Glutamatergic neuron (in vitro differentiated cells): ENCODE measurements around the gene TMED6. TPM values are rescaled to one million over a fixed set of nuclear protein-coding genes. Genes with fewer than 3 reads are reported as not detected.

Experiments used
- DNase-seq: peaks from one replicate; pipeline ENCODE4 v3.0.0; 2022
- H3K27ac Mint-ChIP-seq: one replicate; pipeline ENCODE4 v1.8.0; 2020; ENCODE audit warnings: mild to moderate bottlenecking, mixed read lengths, inconsistent platforms; ENCODE audit not compliant: unreplicated experiment
- H3K27me3 Mint-ChIP-seq: one replicate; pipeline ENCODE4 v1.8.0; 2020; ENCODE audit warnings: mild to moderate bottlenecking, moderate library complexity, mixed read lengths, inconsistent platforms; ENCODE audit not compliant: unreplicated experiment
- H3K36me3 Mint-ChIP-seq: one replicate; pipeline ENCODE4 v1.8.0; 2020; ENCODE audit warnings: mild to moderate bottlenecking, mixed read lengths, inconsistent platforms; ENCODE audit not compliant: unreplicated experiment
- H3K4me1 Mint-ChIP-seq: one replicate; pipeline ENCODE4 v1.8.0; 2020; ENCODE audit warnings: mild to moderate bottlenecking, low read depth, mixed read lengths, inconsistent platforms; ENCODE audit not compliant: unreplicated experiment
- H3K4me3 Mint-ChIP-seq: one replicate; pipeline ENCODE4 v1.8.0; 2020; ENCODE audit warnings: mild to moderate bottlenecking, mixed read lengths, inconsistent platforms; ENCODE audit not compliant: unreplicated experiment
- H3K9me3 Mint-ChIP-seq: one replicate; pipeline ENCODE4 v1.8.0; 2020; ENCODE audit warnings: mild to moderate bottlenecking, moderate library complexity, mixed read lengths, inconsistent platforms; ENCODE audit not compliant: unreplicated experiment
- CTCF ChIP-seq: fragments of 200-600 bp; sonication (generic); IDR thresholded peaks from one replicate; pipeline ENCODE4 v1.5.0; 2021; ENCODE audit not compliant: partially characterized antibody, unreplicated experiment
- total RNA-seq: library from RNA; stranded (reverse); fragmentation: NEBNext Ultra II Directional; extraction: Animal tissue kit (Norgen Biotek cat#: 25700); gene quantifications from one replicate; pipeline ENCODE4 v1.2.1, GENCODE V29; 2021; ENCODE audit not compliant: unreplicated experiment

Gene TMED6
- total RNA-seq, 1 donor from 2014 or later = not detected

GRCh38 chr16:69321080-69321479, 30.5 kb downstream of the TMED6 start:
- H3K27me3 Mint-ChIP-seq = peaks cover 6% of the 10 kb centered on the region
- peaks cover 4% of the 10 kb centered on the region for H3K9me3 Mint-ChIP-seq
- DNase-seq = no peak
- no peak overlapping the region for H3K4me3 Mint-ChIP-seq
- peaks cover 10% of the 10 kb centered on the region for H3K36me3 Mint-ChIP-seq
- no peak overlapping the region for H3K27ac Mint-ChIP-seq
- TF ChIP-seq CTCF = no peak
- H3K4me1 Mint-ChIP-seq = peaks cover 3% of the 10 kb centered on the region

- peaks cover 7% of the 10 kb centered on the region for H3K4me1 Mint-ChIP-seq
- peaks cover 10% of the 10 kb centered on the region for H3K36me3 Mint-ChIP-seq
- H3K27me3 Mint-ChIP-seq = peaks cover 6% of the 10 kb centered on the region
- no peak overlapping the region for H3K4me3 Mint-ChIP-seq
- peaks cover 7% of the 10 kb centered on the region for H3K9me3 Mint-ChIP-seq
- DNase-seq = no peak
- no peak overlapping the region for H3K27ac Mint-ChIP-seq
- no peak for TF ChIP-seq CTCF
Measured at GRCh38 chr16:69320740-69321073, 30.9 kb downstream of the TMED6 start.

DNA sequence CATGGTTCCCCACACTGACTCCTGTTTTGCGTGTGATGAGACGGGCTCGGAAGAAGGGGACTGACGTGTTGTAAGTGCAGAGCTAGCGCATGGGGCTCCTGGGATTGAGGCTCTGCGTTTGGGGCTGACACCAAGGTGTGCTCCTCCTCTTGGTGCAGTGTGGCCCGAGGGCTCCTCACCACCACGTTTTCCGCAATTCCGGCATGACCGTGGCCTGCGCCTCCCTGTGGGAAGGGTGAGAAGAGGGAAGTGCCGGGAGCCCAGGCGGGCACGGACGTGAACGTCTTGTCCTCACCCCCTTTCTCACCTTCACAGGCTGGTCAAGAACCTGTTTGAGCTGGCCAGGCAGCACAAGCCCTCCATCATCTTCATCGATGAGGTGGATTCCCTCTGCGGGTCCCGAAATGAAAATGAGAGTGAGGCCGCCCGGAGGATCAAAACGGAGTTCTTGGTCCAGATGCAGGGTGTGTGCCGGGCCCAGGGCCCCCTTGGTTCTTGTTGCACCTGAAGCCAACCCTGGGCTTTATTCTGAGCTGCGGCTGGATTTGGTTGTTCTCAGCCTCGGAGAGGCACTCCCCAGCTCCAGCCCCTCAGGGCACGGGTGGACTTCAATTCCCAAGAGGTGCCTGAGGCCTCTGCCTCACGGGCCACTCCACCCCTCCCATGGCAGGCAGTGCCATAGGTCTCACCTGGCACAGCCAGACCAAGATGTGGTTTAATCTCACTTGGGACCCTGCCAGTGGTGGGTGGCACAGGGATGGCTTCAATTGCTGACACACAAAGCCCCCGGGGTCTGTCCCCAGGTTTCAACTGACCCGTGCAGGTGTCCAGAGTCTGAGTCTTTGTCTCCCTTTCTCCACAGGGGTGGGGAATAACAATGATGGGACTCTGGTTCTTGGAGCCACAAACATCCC, 31.5 kb downstream of the TMED6 start:
- H3K27me3 Mint-ChIP-seq = peaks cover 6% of the 10 kb centered on the region
- H3K9me3 Mint-ChIP-seq = peaks cover 7% of the 10 kb centered on the region
- H3K4me3 Mint-ChIP-seq = no peak overlapping the region
- H3K27ac Mint-ChIP-seq = no peak overlapping the region
- DNase-seq = no peak
- peaks cover 10% of the 10 kb centered on the region for H3K36me3 Mint-ChIP-seq
- H3K4me1 Mint-ChIP-seq = peaks cover 8% of the 10 kb centered on the region
- no peak for TF ChIP-seq CTCF

DNA sequence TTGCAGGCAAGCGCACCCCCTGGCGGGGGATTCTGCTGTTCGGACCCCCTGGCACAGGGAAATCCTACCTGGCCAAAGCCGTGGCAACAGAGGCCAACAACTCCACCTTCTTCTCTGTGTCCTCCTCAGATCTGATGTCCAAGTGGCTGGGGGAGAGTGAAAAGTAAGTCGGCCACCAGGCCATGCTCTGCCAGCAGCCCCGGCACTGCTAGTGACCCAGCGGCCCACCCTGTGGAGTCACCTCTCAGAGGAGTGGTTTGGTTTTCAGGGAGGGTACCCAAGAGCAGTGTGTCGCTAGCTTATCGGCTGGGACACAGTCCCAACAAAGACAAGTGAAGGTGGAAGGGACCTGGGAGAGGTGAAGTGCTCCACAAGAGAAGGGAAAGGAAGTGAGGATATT, 32.2 kb downstream of the TMED6 start:
- Mint-ChIP-seq H3K9me3 (peaks cover 7% of the 10 kb centered on the region), H3K36me3 (peaks cover 10% of the 10 kb centered on the region), H3K4me3 (no peak overlapping the region), H3K4me1 (peaks cover 8% of the 10 kb centered on the region), H3K27me3 (peaks cover 6% of the 10 kb centered on the region), H3K27ac (no peak overlapping the region)
- no peak for TF ChIP-seq CTCF
- no peak for DNase-seq

DNA sequence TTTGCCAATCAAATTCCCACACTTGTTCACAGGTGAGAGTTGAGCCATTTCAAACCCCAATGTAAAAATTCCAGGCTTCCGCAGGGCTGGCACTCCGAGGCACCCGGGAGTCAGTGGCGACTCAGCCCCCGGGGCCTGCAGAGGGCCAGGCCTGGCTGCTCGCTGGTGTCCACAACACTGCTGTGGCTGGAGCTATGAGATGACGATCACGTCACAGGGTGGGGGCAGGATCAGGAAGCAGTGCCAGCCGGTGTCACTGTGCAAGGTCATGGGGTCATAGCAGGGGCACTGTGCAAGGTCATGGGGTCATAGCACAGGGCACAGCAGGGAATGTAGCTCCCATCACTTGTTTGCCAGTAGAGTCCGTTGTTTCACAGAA, 32.7 kb downstream of the TMED6 start:
- no peak for DNase-seq
- Mint-ChIP-seq H3K4me1 (peaks cover 8% of the 10 kb centered on the region), H3K4me3 (no peak overlapping the region), H3K36me3 (peaks cover 10% of the 10 kb centered on the region), H3K27me3 (peaks cover 6% of the 10 kb centered on the region), H3K9me3 (peaks cover 7% of the 10 kb centered on the region), H3K27ac (no peak overlapping the region)
- TF ChIP-seq CTCF = no peak
